ENCODE results near the gene ABR.
A peak's percentile ranks its signal among the peaks of the same experiment; 100 is the strongest.
"Not testable (repeated sequence)": the region's sequence is repeated elsewhere in the genome, so short reads cannot be mapped to it uniquely, and the experiment has no call there.

The ABR gene

GRCh38 chr17:1003972-1004768 lies 175.6 kb downstream of the ABR start:
- DNase-seq: peak; percentile 31

- DNase-seq: no peak
Observed at GRCh38 chr17:1003633-1003971, 176.2 kb downstream of the ABR start.

DNA sequence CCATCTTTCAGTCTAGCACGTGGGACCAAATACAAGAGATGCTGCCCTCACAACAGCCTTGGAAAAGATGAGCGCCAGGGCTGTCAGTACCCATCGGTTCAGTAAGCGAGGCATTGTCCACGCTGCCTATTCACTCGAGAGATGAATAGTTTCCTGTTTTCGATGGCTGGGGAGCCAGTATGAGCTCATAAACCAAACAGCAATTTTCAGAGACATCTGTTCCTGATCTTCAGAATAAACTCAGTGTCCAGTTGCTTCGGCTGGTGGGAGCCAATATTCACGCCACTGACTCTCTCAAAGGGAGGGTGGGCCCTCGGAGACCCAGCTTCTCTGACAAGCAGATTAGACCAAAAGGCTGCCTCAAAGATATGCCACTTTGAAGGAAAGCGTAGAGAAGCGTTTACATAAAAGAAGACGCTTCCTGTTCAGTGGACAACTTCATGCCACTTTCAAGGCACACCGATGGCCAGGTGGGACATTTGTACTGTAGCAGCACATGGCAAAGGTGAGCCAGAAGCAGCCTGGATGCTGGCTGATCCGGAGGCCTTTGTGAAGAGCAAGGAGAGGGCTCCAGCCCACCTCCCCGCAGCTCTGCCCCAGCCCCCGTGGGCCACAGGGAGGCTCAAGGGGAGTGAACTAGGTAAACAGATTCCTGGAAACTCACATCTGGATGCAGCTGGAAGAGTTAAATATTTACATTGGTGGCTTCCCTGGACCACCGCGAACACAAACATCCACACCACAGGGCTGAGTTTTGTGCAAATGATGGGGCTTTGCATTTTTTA lies 176.8 kb downstream of the ABR start:
- no peak for DNase-seq

DNA sequence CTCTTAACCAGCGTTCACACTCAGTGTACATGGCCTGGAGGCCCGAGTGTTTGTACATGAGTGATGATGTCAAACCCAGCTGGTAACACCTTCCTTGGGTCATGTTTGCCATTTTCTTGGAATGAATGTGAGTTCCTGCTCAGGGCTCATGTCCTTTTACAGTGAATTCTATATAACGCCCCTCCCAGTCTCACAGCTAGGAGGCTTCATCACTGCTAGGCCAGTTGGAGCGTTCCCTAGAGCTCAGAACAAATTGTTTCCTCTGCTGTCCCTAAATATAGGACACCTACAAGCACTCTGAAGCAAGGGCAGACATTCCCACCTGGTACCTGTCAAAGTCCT lies 177.4 kb downstream of the ABR start:
- no peak for DNase-seq

DNA sequence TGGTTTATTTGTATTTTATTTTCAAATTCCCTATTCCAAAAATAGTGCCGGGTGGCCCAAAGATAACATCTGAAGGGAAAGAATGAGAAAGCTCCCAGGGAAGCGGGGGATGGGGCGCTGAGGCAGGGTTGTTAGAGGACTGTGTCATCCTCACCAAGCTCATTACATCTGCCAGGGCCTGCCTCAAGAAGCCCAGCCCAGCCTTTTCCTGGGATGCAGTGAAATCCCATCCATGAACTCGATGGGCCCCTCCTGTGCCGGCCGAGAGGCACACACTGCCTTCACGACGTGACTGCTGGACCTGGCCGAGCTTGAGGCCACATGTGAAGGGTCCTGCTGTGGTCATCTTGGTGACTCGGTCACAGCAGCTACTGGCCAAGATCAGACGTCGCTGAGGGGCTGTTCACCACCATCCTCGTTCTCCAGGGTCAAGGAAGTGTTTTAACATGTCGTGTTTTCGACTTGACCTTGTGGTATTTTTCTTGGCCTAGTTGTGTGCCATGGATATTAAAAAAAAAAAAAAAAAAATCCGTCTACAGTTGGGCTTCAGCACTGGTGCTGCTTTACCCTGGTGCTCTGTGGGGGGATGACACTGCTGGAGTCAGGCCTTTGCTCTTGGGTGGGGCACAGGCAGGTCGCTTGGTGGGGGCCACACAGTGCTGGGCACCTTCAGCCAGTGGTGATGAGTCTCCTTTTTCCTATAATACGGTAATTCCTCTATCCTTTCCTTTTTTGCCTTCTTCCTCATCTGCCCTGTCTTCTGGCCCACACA lies 178.0 kb downstream of the ABR start:
- DNase-seq: no peak

DNA sequence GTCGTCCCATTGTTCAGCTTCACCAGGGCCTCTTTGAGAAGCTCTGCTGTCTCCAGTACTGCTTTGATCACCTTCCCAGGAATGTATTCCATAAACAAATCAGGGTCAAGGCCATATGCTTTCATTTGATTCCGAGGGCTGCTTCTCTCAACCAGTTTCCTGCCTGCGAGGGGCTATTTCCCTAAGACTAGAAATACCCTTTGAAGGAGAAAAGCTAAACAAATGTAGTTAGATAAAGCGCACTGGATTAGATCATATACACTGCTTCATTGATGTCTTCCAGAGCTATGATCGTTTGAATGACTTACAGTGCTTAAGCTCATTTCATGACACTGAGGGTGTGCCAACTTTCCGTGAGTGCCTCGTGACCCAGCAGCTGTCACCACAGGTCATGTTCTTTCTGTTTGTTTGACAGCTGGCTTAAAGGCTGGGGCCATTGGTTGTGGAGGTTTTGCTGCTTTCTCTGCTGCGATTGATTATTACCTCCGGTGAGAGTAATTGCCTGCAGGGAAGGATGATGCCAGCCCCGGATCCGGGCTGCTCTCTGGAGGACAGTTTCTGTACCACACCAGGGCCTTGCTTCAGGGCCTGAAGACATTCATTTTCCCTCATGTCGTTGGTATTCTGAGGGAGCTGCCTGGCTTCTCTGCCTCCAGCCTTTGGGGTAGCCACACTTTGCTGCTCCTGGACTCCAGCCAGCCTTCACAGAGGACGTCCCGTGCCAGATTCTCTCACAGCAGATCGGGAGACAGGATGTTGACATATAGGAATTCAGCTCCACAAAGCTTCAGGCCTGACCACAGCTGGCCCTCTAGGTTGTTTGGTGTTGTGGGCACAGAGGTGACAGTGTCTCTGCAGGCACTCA lies 179.0 kb downstream of the ABR start:
- DNase-seq: no peak

- no peak for DNase-seq
Observed at GRCh38 chr17:998111-998510, 181.7 kb downstream of the ABR start.

GRCh38 chr17:996554-997344 lies 183.0 kb downstream of the ABR start, which contains the start of gene TIMM22:
Gene TIMM22 (plus strand): TSS chr17:997129. CDS start chr17:997143, 14 bp downstream.
- peak; percentile 97 for DNase-seq

- not testable (repeated sequence) for DNase-seq
Observed at GRCh38 chr17:995324-995723, 184.5 kb downstream of the ABR start.

- DNase-seq: no peak
Observed at GRCh38 chr17:992933-993332, 186.8 kb downstream of the ABR start.

DNA sequence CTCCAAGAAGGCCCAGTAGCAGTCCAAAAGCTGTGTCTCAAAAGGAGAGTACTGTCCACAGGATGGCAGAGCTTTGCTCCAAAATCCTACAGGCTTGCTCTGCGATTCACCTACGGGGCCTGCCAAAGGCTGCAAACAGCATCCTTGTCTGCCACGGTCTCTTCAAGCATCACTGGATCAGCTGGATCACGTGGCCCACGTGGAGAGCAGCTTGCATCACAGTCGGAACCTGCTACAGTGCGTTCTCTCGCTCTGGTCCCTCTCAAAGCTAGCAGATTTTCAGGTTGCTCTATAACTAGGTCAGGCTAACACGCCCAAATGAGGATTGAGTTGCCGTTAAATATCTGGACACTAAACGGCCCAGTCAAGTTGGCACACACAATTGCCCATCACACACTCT lies 191.2 kb downstream of the ABR start:
- no peak for DNase-seq

GRCh38 chr17:987931-988330 lies 191.8 kb downstream of the ABR start:
- no peak for DNase-seq

GRCh38 chr17:986322-986929 lies 193.4 kb downstream of the ABR start:
- no peak for DNase-seq

DNA sequence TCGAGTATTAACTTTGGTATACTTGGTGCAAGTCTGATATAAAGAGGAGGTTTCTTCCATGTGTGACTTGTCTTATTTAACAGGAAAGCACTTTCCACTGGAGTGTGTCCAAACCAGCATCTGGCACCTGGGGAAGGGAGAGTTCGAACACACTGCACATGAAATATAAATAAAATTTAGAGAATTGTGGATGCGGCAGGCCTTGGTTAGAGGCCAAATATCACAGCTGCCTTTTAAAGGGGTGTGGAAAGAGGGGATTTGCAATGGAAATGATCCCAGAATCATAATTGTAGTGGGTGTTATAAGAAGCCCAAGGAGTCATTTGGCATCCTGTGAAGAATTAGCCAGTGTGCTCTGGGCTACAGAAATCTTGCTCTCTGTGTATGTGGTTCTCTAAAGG lies 195.9 kb downstream of the ABR start:
- no peak for DNase-seq

GRCh38 chr17:981292-981658 lies 198.5 kb downstream of the ABR start:
- no peak for DNase-seq

DNA sequence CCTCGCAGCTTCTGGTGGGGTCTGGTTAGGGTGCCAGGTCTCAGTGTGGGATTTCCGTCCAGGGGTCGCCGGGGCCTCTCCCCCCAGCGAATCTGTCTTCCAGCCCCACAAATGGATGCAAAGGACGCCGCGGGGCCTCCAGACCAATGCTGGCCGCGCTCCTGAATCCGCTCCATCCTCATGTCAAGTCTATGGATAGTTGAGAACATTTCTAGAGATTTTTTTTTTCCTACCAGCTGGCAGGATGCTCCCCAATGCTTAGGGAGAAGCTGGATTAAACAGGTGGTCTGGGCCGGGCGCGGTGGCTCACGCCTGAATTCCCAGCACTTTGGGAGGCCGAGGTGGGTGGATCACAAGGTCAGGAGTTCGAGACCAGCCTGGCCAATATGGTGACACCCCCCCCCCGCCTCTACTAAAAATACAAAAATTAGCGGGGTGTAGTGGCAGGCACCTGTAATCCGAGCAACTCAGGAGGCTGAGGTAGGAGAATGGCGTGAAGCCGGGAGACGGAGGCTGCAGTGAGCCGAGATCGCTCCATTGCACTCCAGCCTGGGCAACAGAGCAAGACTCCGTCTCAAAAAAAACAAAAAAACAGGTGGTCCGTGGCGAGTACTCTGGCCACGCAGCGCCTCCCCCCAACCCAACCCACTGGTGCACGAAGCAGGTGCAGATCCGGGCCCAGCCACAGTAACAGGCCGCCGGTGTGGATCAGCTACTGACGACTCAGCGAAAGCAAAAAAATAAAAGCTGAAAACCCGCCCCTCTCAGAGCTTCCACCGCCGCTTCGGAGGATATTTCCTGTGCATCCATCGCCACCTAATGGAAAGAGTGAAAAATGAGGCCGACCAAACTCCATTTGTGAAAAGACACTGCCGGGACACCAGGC lies 199.1 kb downstream of the ABR start:
- DNase-seq: peak; percentile 84

DNA sequence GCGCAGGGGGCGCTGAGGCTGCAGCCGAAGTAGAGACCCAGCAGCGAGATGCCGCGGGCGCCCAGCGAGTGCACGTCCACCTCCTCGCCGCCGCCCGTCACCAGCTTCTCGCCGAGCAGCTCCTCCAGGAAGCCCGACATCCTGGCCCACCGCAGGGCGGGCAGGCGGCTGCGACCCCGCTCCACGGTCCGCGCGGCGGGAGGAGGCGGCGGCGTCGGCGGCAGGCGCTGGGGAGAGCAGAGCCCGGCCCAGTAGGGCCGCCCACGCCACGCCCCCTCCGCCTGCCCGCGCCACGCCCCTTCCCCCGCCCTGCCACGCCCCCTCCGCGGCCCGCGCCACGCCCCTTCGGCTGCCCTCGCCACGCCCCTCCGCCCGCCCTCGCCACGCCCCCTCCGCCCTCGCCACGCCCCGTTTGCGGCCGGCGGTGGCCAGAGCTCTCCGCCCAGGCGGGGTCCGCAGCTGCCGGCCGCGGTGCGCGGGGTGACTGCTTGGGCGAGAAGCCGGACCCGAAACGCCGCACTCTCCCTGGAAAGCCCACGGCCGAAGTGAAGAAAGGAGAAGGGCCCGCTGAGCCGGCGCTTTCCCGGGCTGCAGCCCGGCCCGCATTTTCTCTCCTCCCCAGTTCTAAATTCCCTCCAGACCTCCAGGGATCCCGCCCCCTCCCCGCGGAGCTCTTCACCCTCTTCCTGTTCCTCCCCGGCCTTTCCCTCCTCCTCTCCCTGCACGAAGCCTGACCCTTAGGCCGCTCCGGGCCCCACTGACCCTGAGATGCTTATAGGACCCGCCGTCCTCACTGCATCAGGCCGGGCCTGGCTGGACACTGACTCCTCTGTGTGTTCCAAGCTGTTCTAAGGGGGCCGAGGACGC lies 200.0 kb downstream of the ABR start, which contains the start of gene NXN:
Gene NXN, minus strand, starts transcription at position 238 of the 867 bp plus-strand sequence.
- DNase-seq: peak; percentile 49

DNA sequence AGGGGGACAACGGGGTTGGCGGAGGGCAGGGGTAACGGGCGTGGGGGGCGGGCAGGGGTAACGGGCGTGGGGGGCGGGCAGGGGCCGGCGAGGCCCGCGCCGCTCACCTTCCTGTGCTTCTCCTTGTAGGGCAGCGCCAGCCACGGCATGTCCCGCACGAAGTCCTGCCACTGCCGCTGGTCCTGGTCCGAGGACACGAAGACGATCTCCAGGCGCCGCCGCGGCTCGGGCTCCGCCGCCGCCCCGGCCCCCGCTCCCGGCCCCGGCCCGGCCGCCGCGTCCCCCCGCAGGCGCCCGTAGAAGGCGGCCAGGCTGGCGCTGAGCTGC lies 200.6 kb downstream of the ABR start:
- DNase-seq: no peak

Measured in MV-4-11 (cell line).